Measurements from ENCODE around the gene PTPDC1.
"Not testable (repeated sequence)": the region's sequence is repeated elsewhere in the genome, so short reads cannot be mapped to it uniquely, and the experiment has no call there.

The PTPDC1 gene

GRCh38 chr9:94084314-94084713, at the start of gene PTPDC1:
TSS of gene PTPDC1 (plus strand) at chr9:94084464. CDS start at chr9:94084531, 67 bp downstream.
- DNase-seq = no peak

GRCh38 chr9:94034511-94034910, 49.8 kb upstream of the PTPDC1 start:
- no peak for DNase-seq

- no peak for DNase-seq
These were observed 44.5 kb upstream of the PTPDC1 start for GRCh38 chr9:94039786-94040185.

- no peak for DNase-seq
These were observed 41.5 kb upstream of the PTPDC1 start for GRCh38 chr9:94042516-94043360.

- DNase-seq = no peak
These were observed 29.5 kb upstream of the PTPDC1 start for GRCh38 chr9:94054716-94055115.

GRCh38 chr9:94056442-94056974, 27.8 kb upstream of the PTPDC1 start:
- no peak for DNase-seq

- no peak for DNase-seq
These were observed 26.3 kb upstream of the PTPDC1 start for GRCh38 chr9:94057918-94058317.

GRCh38 chr9:94061864-94062263, 22.4 kb upstream of the PTPDC1 start:
- DNase-seq = no peak

- peak; percentile 63 for DNase-seq
These were observed 18.7 kb upstream of the PTPDC1 start for GRCh38 chr9:94065535-94065961.

- DNase-seq = no peak
These were observed 16.0 kb upstream of the PTPDC1 start for GRCh38 chr9:94068257-94068656.

- no peak for DNase-seq
These were observed 7.7 kb upstream of the PTPDC1 start for GRCh38 chr9:94076557-94076956.

GRCh38 chr9:94078086-94078485, 6.2 kb upstream of the PTPDC1 start:
- no peak for DNase-seq

- no peak for DNase-seq
These were observed 5.0 kb upstream of the PTPDC1 start for GRCh38 chr9:94079236-94079635.

GRCh38 chr9:94080249-94080648, 4.0 kb upstream of the PTPDC1 start:
- DNase-seq = no peak

GRCh38 chr9:94081435-94081834, 2.8 kb upstream of the PTPDC1 start:
- no peak for DNase-seq

- DNase-seq = no peak
These were observed 2.3 kb upstream of the PTPDC1 start for GRCh38 chr9:94081864-94082463.

- no peak for DNase-seq
These were observed 1.7 kb upstream of the PTPDC1 start for GRCh38 chr9:94082553-94082952.

GRCh38 chr9:94082956-94083355, 1.3 kb upstream of the PTPDC1 start:
- no peak for DNase-seq

GRCh38 chr9:94083384-94083783, 880 bp upstream of the PTPDC1 start:
- DNase-seq = no peak

- DNase-seq = no peak
These were observed 887 bp downstream of the PTPDC1 start for GRCh38 chr9:94085062-94085639.

GRCh38 chr9:94086486-94087345, 2.5 kb downstream of the PTPDC1 start:
- no peak for DNase-seq

GRCh38 chr9:94094219-94095145, 10.2 kb downstream of the PTPDC1 start:
- not testable (repeated sequence) for DNase-seq

Data from CD4-positive, alpha-beta T cell treated with Interleukin-15 for 1 hour (primary cell).